ENCODE results near the gene GPR45.
"Not testable (repeated sequence)": the region's sequence is repeated elsewhere in the genome, so short reads cannot be mapped to it uniquely, and the experiment has no call there.

GPR45 gene

GRCh38 chr2:105243961-105244360 is 2.4 kb downstream of the GPR45 start:
- H3K4me3 ChIP-seq (ENCODE audit: low read length), result no peak overlapping the region
- TF ChIP-seq ZNF274 (IDR thresholded peaks at IDR 0.05; ENCODE audit: low read depth, low read length), result no peak

GRCh38 chr2:105244451-105244850 is 2.9 kb downstream of the GPR45 start:
- no peak for TF ChIP-seq ZNF274 (IDR thresholded peaks at IDR 0.05; ENCODE audit: low read depth, low read length)
- no peak overlapping the region for H3K4me3 ChIP-seq (ENCODE audit: low read length)

- TF ChIP-seq ZNF274 (IDR thresholded peaks at IDR 0.05; ENCODE audit: low read depth, low read length), result no peak
- H3K4me3 ChIP-seq (ENCODE audit: low read length), result no peak overlapping the region
Observed at GRCh38 chr2:105248316-105249070, 7.0 kb downstream of the GPR45 start.

- TF ChIP-seq ZNF274 (IDR thresholded peaks at IDR 0.05; ENCODE audit: low read depth, low read length), result no peak
- H3K4me3 ChIP-seq (ENCODE audit: low read length), result no peak overlapping the region
Observed at GRCh38 chr2:105249181-105249580, 7.6 kb downstream of the GPR45 start.

- H3K4me3 ChIP-seq (ENCODE audit: low read length), result no peak overlapping the region
- TF ChIP-seq ZNF274 (IDR thresholded peaks at IDR 0.05; ENCODE audit: low read depth, low read length), result no peak
Observed at GRCh38 chr2:105249891-105250290, 8.3 kb downstream of the GPR45 start.

GRCh38 chr2:105251016-105251648 is 9.6 kb downstream of the GPR45 start:
- not testable (repeated sequence) for H3K4me3 ChIP-seq (ENCODE audit: low read length)

- TF ChIP-seq ZNF274 (IDR thresholded peaks at IDR 0.05; ENCODE audit: low read depth, low read length), result no peak
- H3K4me3 ChIP-seq (ENCODE audit: low read length), result no peak overlapping the region
Observed at GRCh38 chr2:105252271-105252670, 10.7 kb downstream of the GPR45 start.

- TF ChIP-seq ZNF274 (IDR thresholded peaks at IDR 0.05; ENCODE audit: low read depth, low read length), result no peak
- H3K4me3 ChIP-seq (ENCODE audit: low read length), result no peak overlapping the region
Observed at GRCh38 chr2:105254531-105255210, 13.1 kb downstream of the GPR45 start.

- no peak for TF ChIP-seq ZNF274 (IDR thresholded peaks at IDR 0.05; ENCODE audit: low read depth, low read length)
- H3K4me3 ChIP-seq (ENCODE audit: low read length), result no peak overlapping the region
Observed at GRCh38 chr2:105255979-105256378, 14.4 kb downstream of the GPR45 start.

- TF ChIP-seq ZNF274 (IDR thresholded peaks at IDR 0.05; ENCODE audit: low read depth, low read length), result no peak
- H3K4me3 ChIP-seq (ENCODE audit: low read length), result no peak overlapping the region
Observed at GRCh38 chr2:105256431-105257047, 15.0 kb downstream of the GPR45 start.

GRCh38 chr2:105257981-105258380 is 16.4 kb downstream of the GPR45 start:
- no peak overlapping the region for H3K4me3 ChIP-seq (ENCODE audit: low read length)
- TF ChIP-seq ZNF274 (IDR thresholded peaks at IDR 0.05; ENCODE audit: low read depth, low read length), result no peak

- TF ChIP-seq ZNF274 (IDR thresholded peaks at IDR 0.05; ENCODE audit: low read depth, low read length), result no peak
- H3K4me3 ChIP-seq (ENCODE audit: low read length), result no peak overlapping the region
Observed at GRCh38 chr2:105258835-105259350, 17.4 kb downstream of the GPR45 start.

GRCh38 chr2:105261061-105261460 is 19.5 kb downstream of the GPR45 start:
- no peak for TF ChIP-seq ZNF274 (IDR thresholded peaks at IDR 0.05; ENCODE audit: low read depth, low read length)
- H3K4me3 ChIP-seq (ENCODE audit: low read length), result no peak overlapping the region

- no peak for TF ChIP-seq ZNF274 (IDR thresholded peaks at IDR 0.05; ENCODE audit: low read depth, low read length)
- H3K4me3 ChIP-seq (ENCODE audit: low read length), result no peak overlapping the region
Observed at GRCh38 chr2:105262651-105263091, 21.1 kb downstream of the GPR45 start.

Measured in GM08714 (cell line).